ENCODE measurements around the gene HOXA1.

DNA sequence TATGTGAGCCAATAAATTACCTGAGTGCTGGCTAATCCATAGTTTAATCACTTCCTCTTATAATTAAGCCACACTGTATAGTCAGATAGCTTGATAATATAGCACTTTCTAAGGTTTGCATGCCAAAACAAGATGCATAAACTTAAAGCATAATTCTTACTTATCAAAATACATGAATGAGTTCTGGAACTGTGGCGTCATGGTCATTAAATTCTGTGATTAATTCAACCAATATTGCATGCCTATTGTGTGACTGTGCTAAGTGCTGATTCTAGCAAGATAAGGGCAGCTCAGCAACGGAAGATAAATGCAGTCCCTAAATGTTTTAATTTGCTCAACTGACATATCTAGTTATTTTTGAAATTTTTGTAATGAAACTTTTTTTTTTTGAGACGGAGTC, 29.7 kb downstream of the HOXA1 start:
- TF ChIP-seq, protein P1, sequence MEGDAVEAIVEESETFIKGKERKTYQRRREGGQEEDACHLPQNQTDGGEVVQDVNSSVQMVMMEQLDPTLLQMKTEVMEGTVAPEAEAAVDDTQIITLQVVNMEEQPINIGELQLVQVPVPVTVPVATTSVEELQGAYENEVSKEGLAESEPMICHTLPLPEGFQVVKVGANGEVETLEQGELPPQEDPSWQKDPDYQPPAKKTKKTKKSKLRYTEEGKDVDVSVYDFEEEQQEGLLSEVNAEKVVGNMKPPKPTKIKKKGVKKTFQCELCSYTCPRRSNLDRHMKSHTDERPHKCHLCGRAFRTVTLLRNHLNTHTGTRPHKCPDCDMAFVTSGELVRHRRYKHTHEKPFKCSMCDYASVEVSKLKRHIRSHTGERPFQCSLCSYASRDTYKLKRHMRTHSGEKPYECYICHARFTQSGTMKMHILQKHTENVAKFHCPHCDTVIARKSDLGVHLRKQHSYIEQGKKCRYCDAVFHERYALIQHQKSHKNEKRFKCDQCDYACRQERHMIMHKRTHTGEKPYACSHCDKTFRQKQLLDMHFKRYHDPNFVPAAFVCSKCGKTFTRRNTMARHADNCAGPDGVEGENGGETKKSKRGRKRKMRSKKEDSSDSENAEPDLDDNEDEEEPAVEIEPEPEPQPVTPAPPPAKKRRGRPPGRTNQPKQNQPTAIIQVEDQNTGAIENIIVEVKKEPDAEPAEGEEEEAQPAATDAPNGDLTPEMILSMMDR (IDR thresholded peaks at IDR 0.05): no peak
- TF ChIP-seq POLR2A (IDR thresholded peaks at IDR 0.05): no peak

Measured in esophagus squamous epithelium (tissue), 4 donors.